SK-N-SH (cell line): Measurements from ENCODE around the gene ASIC2. TPM values are rescaled to one million over a fixed set of nuclear protein-coding genes. Genes with fewer than 3 reads are reported as not detected.

Experiments
- CTCF ChIA-PET: fragments of 300-600, 350-600 bp; formaldehyde crosslinking; extraction: SDS; loops from one replicate; lab custom pipeline; 2021; lab: Yijun Ruan, JAX
- POLR2A ChIA-PET: fragments of 350-600 bp; sonication (Branson Sonifier 250); formaldehyde crosslinking; extraction: SDS; loops from one replicate; lab custom pipeline; 2020; ENCODE audit warnings: antibody characterized with exemption, inconsistent platforms; lab: Yijun Ruan, JAX
- DNase-seq: peaks from one replicate; pipeline ENCODE4 v3.0.0; 2012
- H2AFZ ChIP-seq: fragments of 200-600 bp; sonication (generic); 2 replicates; pipeline ENCODE4 v1.8.1; 2016; ENCODE audit warnings: antibody characterized with exemption, mild to moderate bottlenecking, low read depth
- H3F3A ChIP-seq: fragments of 200-600 bp; sonication (generic); replicated peaks from 2 replicates; pipeline ENCODE3; 2016; ENCODE audit warnings: antibody characterized with exemption, mild to moderate bottlenecking; ENCODE audit not compliant: insufficient read depth
- H3K27ac ChIP-seq, 2 experiments: fragments of 200-500 bp in 1 of 2; fragments of 200-600 bp in 1 of 2; sonication (Bioruptor generic) in 1 of 2; sonication (generic), shearing (Covaris generic) in 1 of 2; 2 replicates each; pipeline versions ENCODE4 v1.5.1 to v1.6.1; 2014 to 2016; ENCODE audit warnings: low read depth in 2 of 2, inconsistent platforms in 1 of 2, low read length in 1 of 2, mild to moderate bottlenecking in 1 of 2, mixed read lengths in 1 of 2
- H3K27me3 ChIP-seq: fragments of 200-600 bp; sonication (generic), shearing (Covaris generic); 2 replicates; pipeline ENCODE4 v1.6.1; 2016; ENCODE audit warnings: mixed run types; ENCODE audit not compliant: insufficient read depth
- H3K36me3 ChIP-seq, 2 experiments: fragments of 200-500 bp in 1 of 2; fragments of 200-600 bp in 1 of 2; sonication (Bioruptor generic) in 1 of 2; sonication (generic) in 1 of 2; replicated peaks in 1 of 2; 2 replicates each; pipeline versions ENCODE3 to v1.5.1; 2014 to 2016; ENCODE audit warnings: low read length in 1 of 2, mild to moderate bottlenecking in 1 of 2; ENCODE audit not compliant: insufficient read depth in 2 of 2, control insufficient read depth in 1 of 2
- H3K4me1 ChIP-seq, 2 experiments: fragments of 200-500 bp in 1 of 2; fragments of 200-600 bp in 1 of 2; sonication (Bioruptor generic) in 1 of 2; sonication (generic), shearing (Covaris generic) in 1 of 2; 2 replicates each; pipeline versions ENCODE4 v1.5.1 to v1.6.1; 2014 to 2016; ENCODE audit warnings: low read depth in 1 of 2, low read length in 1 of 2, mixed run types in 1 of 2; ENCODE audit not compliant: insufficient read depth in 2 of 2, control insufficient read depth in 1 of 2
- H3K4me2 ChIP-seq: fragments of 200-600 bp; sonication (generic), shearing (Covaris generic); 2 replicates; pipeline ENCODE4 v1.6.1; 2017; ENCODE audit warnings: mixed run types
- H3K4me3 ChIP-seq, 2 experiments: fragments of 200-500 bp in 1 of 2; fragments of 200-600 bp in 1 of 2; sonication (Bioruptor generic) in 1 of 2; sonication (generic), shearing (Covaris generic) in 1 of 2; 2 replicates each; pipeline versions ENCODE4 v1.5.1 to v1.8.1; 2014 to 2016; ENCODE audit warnings: low read depth in 2 of 2, inconsistent platforms in 1 of 2, low read length in 1 of 2, mild to moderate bottlenecking in 1 of 2, mixed read lengths in 1 of 2, moderate library complexity in 1 of 2
- H3K79me2 ChIP-seq: fragments of 200-600 bp; sonication (generic); 2 replicates; pipeline ENCODE4 v1.8.1; 2017; ENCODE audit warnings: mild to moderate bottlenecking; ENCODE audit not compliant: insufficient read depth
- H3K9ac ChIP-seq: fragments of 200-600 bp; sonication (generic); 2 replicates; pipeline ENCODE4 v1.6.1; 2017; ENCODE audit warnings: mixed run types
- H3K9me2 ChIP-seq: fragments of 200-600 bp; sonication (generic); 2 replicates; pipeline ENCODE4 v1.6.1; 2017; ENCODE audit warnings: mixed run types
- H3K9me3 ChIP-seq: fragments of 200-600 bp; sonication (generic); 2 replicates; pipeline ENCODE4 v1.6.1; 2017; ENCODE audit warnings: mixed run types, mild to moderate bottlenecking, moderate library complexity
- H4K20me1 ChIP-seq: fragments of 200-600 bp; sonication (generic); 2 replicates; pipeline ENCODE4 v1.6.1; 2017; ENCODE audit warnings: mild to moderate bottlenecking, mixed run types; ENCODE audit not compliant: insufficient read depth
- ELF1 ChIP-seq: IDR thresholded peaks from 2 replicates; pipeline ENCODE4 v1.4.0; 2012
- EZH2phosphoT487 ChIP-seq: fragments of 200-600 bp; sonication (generic); IDR thresholded peaks from 2 replicates; pipeline ENCODE4 v1.6.1; 2017; ENCODE audit warnings: low read depth, mixed run types, mild to moderate bottlenecking, antibody characterized with exemption, moderate library complexity, borderline replicate concordance
- FOSL2 ChIP-seq: IDR thresholded peaks from 2 replicates; pipeline ENCODE4 v1.4.0; 2012; ENCODE audit warnings: low read depth, mild to moderate bottlenecking, moderate library complexity, borderline replicate concordance
- FOXJ3 ChIP-seq: sonication (generic); formaldehyde crosslinking; IDR thresholded peaks from 2 replicates; pipeline ENCODE4 v1.5.1; 2020; ENCODE audit warnings: mild to moderate bottlenecking, missing genetic modification reagents
- GATA2 ChIP-seq: sonication (generic); formaldehyde crosslinking; IDR thresholded peaks from 2 replicates; pipeline ENCODE4 v1.5.0; 2020; ENCODE audit warnings: mild to moderate bottlenecking, missing genetic modification reagents
- JUND ChIP-seq: IDR thresholded peaks from 2 replicates; pipeline ENCODE4 v1.4.0; 2012
- MXI1 ChIP-seq: IDR thresholded peaks from 2 replicates; pipeline ENCODE4 v1.6.1; 2012; ENCODE audit warnings: mild to moderate bottlenecking, low read depth, low read length, improper control_type of control experiment
- NFIC ChIP-seq: IDR thresholded peaks from 2 replicates; pipeline ENCODE4 v1.4.0; 2012; ENCODE audit warnings: borderline replicate concordance
- NRF1 ChIP-seq: IDR thresholded peaks from 2 replicates; pipeline ENCODE4 v1.6.1; 2012; ENCODE audit warnings: low read depth, mild to moderate bottlenecking, low read length
- RAD21 ChIP-seq: IDR thresholded peaks from 2 replicates; pipeline ENCODE4 v1.6.1; 2012; ENCODE audit warnings: mild to moderate bottlenecking, low read length
- RCOR1 ChIP-seq: fragments of 150-350 bp; IDR thresholded peaks from 2 replicates; pipeline ENCODE4 v1.6.1; 2017; ENCODE audit warnings: antibody characterized with exemption, low read length
- RXRA ChIP-seq: IDR thresholded peaks from 2 replicates; pipeline ENCODE4 v1.4.0; 2012; ENCODE audit warnings: low read depth, mild to moderate bottlenecking, borderline replicate concordance
- SIN3A ChIP-seq: IDR thresholded peaks from 2 replicates; pipeline ENCODE4 v1.6.1; 2012; ENCODE audit warnings: low read depth, mild to moderate bottlenecking, low read length, moderate library complexity, borderline replicate concordance
- SMC3 ChIP-seq: IDR thresholded peaks from 2 replicates; pipeline ENCODE4 v1.6.1; 2012; ENCODE audit warnings: low read depth, low read length, improper control_type of control experiment
- TAF1 ChIP-seq: IDR thresholded peaks from 2 replicates; pipeline ENCODE4 v1.6.1; 2012; ENCODE audit warnings: low read depth, mild to moderate bottlenecking, low read length, moderate library complexity, borderline replicate concordance
- WGBS: methylation state at CpG from one replicate; pipeline ENCODE4 v1.1.6; 2017; ENCODE audit warnings: low lambda C conversion rate; 5-methylcytosine and 5-hydroxymethylcytosine counted together
- polyA plus RNA-seq, 3 experiments: library from polyadenylated mRNA; depleted of rRNA; stranded (reverse); fragments of >200 nt; gene quantifications; 2 replicates each; pipeline ENCODE4 v1.2.3, GENCODE V29; 2012
- TF ChIP-seq, protein P1 (sequence below): IDR thresholded peaks from 2 replicates; pipeline ENCODE4 v1.4.0; 2012; ENCODE audit warnings: low read depth, borderline replicate concordance
- TF ChIP-seq, protein P2 (sequence below): fragments of 150-350 bp; IDR thresholded peaks from 2 replicates; pipeline ENCODE4 v1.6.1; 2017; ENCODE audit warnings: antibody characterized with exemption, low read length, low read depth, borderline replicate concordance
- TF ChIP-seq, protein P3 (sequence below): IDR thresholded peaks from 2 replicates; pipeline ENCODE4 v1.4.0; 2012; ENCODE audit warnings: low read depth, borderline replicate concordance
- TF ChIP-seq, protein P4 (sequence below): IDR thresholded peaks from 2 replicates; pipeline ENCODE4; 2012
- TF ChIP-seq, protein P5 (sequence below): fragments of 200-600 bp; sonication (generic); IDR thresholded peaks from 2 replicates; pipeline ENCODE4 v1.6.1; 2017; ENCODE audit warnings: antibody characterized with exemption, mild to moderate bottlenecking, moderate library complexity

Gene ASIC2
- polyA plus RNA-seq, 1 of the 3 experiments (the other 2 are of a cell fraction), result 0.08 TPM

DNA sequence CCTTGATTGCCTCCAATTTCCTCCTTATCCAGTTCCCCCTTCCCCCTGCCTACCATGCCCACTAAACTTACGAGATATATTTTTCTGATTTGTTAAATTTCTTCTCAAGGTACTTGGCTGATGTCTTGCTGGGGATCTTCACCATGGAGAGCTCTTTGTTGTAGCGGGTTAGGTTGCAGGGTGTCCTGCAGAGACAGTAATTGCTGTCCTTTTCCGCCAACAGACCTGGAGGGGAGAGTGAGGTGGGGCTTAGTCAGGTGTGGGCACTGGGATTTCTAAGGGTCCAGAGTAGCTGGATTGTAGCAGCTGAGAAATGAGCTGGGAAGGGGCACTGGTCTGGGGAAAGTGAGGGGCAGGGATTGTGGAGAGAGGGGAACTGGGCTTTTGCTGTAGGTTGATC, 269.3 kb downstream of the ASIC2 start (continued):
- TF ChIP-seq, protein P1, sequence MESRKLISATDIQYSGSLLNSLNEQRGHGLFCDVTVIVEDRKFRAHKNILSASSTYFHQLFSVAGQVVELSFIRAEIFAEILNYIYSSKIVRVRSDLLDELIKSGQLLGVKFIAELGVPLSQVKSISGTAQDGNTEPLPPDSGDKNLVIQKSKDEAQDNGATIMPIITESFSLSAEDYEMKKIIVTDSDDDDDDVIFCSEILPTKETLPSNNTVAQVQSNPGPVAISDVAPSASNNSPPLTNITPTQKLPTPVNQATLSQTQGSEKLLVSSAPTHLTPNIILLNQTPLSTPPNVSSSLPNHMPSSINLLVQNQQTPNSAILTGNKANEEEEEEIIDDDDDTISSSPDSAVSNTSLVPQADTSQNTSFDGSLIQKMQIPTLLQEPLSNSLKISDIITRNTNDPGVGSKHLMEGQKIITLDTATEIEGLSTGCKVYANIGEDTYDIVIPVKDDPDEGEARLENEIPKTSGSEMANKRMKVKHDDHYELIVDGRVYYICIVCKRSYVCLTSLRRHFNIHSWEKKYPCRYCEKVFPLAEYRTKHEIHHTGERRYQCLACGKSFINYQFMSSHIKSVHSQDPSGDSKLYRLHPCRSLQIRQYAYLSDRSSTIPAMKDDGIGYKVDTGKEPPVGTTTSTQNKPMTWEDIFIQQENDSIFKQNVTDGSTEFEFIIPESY, result no peak

DNA sequence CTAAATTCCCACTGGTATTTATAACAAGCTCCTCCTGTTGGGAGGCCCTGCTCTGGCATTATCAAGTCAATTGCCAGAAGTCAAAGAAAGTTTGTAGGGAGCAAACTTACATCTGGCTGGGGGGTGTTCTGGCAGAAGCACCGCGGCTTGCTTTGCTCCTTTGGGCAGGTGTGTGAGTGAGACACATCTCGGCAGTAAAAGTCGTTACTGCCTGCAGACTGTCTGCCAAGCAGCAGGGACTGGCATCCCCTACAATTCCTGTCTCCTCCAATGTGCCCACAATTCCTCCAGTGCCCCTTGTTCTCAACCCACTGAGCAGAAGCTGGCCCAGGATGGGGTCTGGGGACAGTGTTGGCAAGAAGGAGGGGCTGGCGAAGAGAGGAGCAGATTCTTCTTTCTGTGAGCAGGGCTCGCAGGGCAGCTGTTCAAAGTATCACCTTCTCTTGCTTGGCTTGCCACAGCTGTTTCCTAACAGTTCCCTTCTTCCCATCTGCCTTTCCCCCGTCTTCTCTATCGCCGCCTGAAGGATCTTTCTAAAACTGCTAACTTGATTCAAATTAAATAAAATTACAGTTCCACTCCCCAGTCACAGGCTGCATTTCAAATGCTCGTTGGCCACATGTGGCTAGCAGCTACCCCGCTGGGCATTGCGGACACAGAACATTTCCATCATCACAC, 271.2 kb downstream of the ASIC2 start:
- H3K4me1 ChIP-seq, result no peaks in the 10 kb centered on the region
- H3K79me2 ChIP-seq, result no peaks in the 10 kb centered on the region
- ChIA-PET POLR2A (no interaction called here), CTCF (interaction anchor here (0.9 to 4.0 kb wide), 2 partner anchors 10 to 18 kb away, joined by 3 to 18 read pairs; no protein-coding TSS in a partner anchor)
- 52% methylated on average over 9 of the region's 12 CpGs for WGBS
- H3K27me3 ChIP-seq, result no peaks in the 10 kb centered on the region
- no peaks in the 10 kb centered on the region for H3K36me3 ChIP-seq
- no peaks in the 10 kb centered on the region for H3K9me2 ChIP-seq
- H3K4me3 ChIP-seq, result no peak overlapping the region
- H2AFZ ChIP-seq, result no peak overlapping the region
- TF ChIP-seq NRF1, result no peak
- TF ChIP-seq MXI1, result no peak
- TF ChIP-seq SIN3A, result no peak
- TF ChIP-seq SMC3, result no peak
- no peak for TF ChIP-seq ELF1
- no peak for TF ChIP-seq RXRA
- TF ChIP-seq, protein P2, sequence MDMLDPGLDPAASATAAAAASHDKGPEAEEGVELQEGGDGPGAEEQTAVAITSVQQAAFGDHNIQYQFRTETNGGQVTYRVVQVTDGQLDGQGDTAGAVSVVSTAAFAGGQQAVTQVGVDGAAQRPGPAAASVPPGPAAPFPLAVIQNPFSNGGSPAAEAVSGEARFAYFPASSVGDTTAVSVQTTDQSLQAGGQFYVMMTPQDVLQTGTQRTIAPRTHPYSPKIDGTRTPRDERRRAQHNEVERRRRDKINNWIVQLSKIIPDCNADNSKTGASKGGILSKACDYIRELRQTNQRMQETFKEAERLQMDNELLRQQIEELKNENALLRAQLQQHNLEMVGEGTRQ, result no peak
- TF ChIP-seq TAF1, result no peak
- no peak for TF ChIP-seq NFIC
- TF ChIP-seq FOSL2, result no peak
- no peak for TF ChIP-seq RAD21
- TF ChIP-seq, protein P3, sequence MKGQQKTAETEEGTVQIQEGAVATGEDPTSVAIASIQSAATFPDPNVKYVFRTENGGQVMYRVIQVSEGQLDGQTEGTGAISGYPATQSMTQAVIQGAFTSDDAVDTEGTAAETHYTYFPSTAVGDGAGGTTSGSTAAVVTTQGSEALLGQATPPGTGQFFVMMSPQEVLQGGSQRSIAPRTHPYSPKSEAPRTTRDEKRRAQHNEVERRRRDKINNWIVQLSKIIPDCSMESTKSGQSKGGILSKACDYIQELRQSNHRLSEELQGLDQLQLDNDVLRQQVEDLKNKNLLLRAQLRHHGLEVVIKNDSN, result no peak
- TF ChIP-seq EZH2phosphoT487, result no peak
- no peak for TF ChIP-seq GATA2 (CRISPR knock-in tag)
- no peak for TF ChIP-seq FOXJ3
- no peak for TF ChIP-seq RCOR1
- TF ChIP-seq, protein P4, sequence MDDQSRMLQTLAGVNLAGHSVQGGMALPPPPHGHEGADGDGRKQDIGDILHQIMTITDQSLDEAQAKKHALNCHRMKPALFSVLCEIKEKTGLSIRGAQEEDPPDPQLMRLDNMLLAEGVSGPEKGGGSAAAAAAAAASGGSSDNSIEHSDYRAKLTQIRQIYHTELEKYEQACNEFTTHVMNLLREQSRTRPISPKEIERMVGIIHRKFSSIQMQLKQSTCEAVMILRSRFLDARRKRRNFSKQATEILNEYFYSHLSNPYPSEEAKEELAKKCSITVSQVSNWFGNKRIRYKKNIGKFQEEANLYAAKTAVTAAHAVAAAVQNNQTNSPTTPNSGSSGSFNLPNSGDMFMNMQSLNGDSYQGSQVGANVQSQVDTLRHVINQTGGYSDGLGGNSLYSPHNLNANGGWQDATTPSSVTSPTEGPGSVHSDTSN, result no peak
- no peak for TF ChIP-seq JUND
- TF ChIP-seq, protein P5, sequence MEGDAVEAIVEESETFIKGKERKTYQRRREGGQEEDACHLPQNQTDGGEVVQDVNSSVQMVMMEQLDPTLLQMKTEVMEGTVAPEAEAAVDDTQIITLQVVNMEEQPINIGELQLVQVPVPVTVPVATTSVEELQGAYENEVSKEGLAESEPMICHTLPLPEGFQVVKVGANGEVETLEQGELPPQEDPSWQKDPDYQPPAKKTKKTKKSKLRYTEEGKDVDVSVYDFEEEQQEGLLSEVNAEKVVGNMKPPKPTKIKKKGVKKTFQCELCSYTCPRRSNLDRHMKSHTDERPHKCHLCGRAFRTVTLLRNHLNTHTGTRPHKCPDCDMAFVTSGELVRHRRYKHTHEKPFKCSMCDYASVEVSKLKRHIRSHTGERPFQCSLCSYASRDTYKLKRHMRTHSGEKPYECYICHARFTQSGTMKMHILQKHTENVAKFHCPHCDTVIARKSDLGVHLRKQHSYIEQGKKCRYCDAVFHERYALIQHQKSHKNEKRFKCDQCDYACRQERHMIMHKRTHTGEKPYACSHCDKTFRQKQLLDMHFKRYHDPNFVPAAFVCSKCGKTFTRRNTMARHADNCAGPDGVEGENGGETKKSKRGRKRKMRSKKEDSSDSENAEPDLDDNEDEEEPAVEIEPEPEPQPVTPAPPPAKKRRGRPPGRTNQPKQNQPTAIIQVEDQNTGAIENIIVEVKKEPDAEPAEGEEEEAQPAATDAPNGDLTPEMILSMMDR, result no peak
- no peaks in the 10 kb centered on the region for H4K20me1 ChIP-seq
- H3K27ac ChIP-seq, result no peak overlapping the region
- DNase-seq, result no peak
- no peak overlapping the region for H3K9ac ChIP-seq
- no peaks in the 10 kb centered on the region for H3F3A ChIP-seq
- H3K9me3 ChIP-seq, result no peaks in the 10 kb centered on the region
- no peak overlapping the region for H3K4me2 ChIP-seq
